Endothelial cell of hepatic sinusoid (primary cell): ENCODE data around the gene SYNGR4.

Experiments
- in situ Hi-C: cut with HindIII; loops from 2 replicates; pipeline ENCODE4 v1.10.0; 2017; ENCODE audit warnings: low sequenced_read_pairs

Gene SYNGR4

DNA sequence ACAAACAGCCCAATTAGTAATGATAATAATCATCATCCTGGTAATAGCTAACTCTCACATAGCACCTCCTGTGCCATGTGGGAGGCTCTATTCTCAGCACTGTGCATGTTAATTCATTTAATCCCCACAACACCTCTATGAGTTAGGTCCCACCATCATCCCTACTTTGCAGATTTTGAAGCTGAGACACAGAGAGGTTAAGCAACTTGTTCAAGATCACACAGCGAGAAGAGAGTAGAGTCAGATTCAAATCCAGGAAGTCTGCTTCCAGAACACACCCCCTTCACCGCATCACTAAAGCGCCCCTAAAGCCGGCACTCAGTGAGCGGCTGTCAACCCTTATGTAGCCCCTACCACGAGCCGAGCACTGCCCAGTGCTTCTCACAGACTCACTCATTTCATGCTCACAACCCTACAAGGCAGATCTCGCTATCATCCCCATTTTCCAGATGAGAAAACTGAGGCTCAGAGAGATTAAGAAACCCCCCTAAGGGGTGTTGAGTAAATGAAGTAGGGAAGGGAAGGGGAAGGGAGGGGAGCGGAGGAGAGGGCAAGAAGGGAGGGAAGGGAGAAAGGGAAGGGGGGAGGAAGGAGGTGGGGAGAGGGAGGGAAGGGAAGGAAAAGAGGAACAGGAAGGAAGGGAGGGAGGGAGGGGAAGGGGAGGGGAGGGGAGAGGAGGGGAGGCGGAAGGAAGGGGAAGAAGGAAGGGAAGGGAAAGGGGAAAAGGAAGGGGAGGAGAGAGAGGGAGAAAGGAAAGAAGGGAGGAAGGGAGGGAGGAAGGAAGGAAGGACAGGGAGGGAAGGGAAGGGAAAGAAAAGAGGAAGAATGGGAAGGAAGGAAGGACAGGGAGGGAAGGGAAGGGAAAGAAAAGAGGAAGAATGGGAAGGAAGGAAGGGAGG is 22.4 kb upstream of the SYNGR4 start:
- in situ Hi-C loops = no loop called here

DNA sequence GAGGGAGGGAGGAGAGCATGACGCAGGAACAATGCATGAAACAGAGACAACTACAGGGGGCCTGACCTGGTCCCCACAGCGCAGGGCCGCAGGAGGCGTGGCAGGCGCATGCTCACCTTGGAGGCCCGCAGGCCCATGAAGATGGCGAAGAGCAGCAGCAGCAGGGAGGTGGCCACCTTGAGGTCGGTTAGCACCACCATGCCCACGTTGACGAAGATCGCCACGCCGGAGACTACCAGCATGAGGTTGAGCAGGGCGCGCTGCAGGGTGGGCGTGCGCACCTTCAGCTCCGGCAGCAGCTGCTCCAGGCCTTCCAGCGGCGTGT is 21.8 kb upstream of the SYNGR4 start:
- in situ Hi-C loops = no loop called here

DNA sequence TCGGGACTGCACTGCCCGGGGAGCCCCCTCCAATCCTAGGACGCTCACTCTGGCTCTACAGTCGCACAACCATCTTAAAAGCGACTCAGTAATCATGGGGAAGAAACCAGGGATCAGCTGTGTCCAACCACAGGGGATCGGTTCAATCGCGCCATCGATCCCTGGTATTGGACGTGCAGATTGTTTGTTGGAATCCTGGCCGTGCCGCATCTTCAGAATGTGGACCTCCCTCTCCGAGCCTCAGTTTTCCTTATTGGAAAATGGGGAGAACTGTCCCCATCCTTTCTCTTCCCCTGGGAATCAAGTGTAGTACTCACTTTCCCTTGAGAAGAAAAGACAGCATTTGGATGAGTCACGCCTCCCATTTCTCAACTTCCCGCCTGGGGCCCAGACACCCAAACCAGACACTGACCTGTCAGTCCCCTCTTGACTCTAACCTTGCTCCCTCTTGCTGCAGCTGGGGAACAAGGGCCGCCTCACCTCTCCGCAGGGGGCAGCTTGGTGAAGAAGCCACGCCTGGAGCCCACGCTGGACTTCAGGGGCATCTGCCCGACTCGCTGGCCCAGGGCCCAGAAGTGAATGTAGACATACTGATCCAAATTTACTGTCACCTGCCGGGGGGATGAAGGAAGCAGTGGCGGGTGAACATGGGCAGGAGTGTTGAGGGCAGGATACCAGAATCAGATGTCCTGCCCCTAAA is 21.2 kb upstream of the SYNGR4 start:
- in situ Hi-C loops = no loop called here

DNA sequence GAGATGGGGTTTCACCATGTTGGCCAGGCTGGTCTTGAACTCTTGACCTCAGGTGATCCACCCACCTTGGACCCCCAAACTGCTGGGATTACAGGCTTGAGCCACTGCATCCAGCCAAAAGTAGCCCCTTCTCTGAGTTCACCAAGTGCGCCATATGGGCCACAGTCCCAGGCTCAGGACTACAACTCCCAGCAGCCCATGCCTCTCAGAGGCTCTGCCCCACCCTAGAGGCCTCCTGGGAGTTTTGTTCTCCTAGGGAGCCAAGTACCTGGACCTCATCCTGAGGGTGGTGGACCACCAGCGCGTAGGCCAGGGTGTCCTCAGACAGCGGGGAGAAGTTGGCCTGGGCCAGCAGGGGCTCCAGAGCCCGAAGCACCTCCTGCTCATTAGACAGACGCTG is 19.3 kb upstream of the SYNGR4 start:
- in situ Hi-C loops = no loop called here

DNA sequence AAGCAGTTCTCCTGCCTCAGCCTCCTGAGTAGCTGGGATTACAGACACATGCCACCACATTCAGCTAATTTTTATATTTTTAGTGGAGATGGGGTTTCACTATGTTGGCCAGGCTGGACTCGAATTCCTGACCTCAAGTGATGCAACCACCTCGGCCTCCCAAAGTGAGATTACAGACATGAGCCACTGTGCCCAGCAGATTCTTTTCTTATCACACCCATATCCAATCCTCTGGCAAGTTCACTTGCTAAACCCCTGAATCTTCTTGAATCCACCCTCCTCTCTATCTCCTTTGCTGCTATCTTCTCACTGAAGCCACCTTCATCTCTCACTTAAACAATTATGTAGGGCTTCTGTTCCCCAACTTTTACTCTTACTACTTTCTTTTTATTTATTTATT is 18.0 kb upstream of the SYNGR4 start:
- in situ Hi-C loops = no loop called here

DNA sequence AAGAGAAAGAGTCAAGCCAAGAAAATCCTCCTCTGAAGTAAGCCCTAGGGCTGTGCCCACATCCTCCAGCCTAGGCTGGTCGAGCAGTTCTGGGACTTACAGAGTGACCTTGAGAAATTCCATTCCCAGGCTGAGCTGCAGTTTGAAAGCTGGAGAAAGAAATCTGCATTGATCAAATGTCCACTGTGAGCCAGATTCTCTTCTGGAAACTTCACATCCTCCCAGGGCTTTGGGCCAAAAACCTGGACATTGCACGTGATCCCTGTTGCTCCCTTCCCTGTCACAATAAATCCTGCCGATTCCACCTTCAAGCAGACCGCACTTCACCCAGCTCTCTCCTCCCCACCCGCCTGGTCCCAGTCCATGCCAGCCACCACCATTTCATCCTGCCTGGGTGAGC is 16.1 kb upstream of the SYNGR4 start:
- in situ Hi-C loops = no loop called here

DNA sequence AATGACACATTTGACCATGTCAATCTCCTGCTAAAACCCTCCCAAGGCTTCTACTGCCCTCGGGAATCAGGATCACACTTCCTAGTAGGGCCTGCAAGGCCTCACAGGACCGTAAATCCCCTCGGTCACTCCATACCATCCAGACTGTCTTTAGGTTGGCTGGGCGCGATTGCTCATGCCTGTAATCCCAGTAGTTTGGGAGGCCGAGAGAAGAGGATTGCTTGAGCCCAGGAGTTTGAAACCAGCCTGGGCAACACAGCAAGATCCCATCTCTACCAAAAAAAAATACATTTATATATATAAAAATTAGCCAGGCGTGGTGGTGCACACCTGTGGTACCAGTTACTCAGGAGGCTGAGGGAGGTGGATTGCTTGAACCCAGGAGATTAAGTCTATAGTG is 15.4 kb upstream of the SYNGR4 start:
- in situ Hi-C loops = no loop called here

DNA sequence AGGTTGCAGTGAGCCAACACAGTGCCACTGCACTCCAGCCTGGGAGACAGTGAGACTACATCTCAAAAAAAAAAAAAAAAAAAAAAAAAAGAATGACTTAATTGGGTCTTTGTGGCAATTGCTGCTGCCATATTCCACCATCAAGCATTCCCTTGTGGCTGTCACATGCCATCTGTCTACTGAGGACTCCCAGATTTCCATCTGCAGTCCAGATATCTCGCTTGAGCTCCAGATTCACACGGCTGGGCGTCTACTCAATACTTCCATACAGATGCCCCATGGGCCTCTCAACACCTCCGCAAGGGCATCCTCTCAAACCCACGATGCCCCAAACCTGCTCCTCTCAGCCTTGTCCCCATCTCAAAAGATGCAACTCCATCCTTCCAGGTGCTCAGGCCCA is 13.3 kb upstream of the SYNGR4 start:
- in situ Hi-C loops = no loop called here

DNA sequence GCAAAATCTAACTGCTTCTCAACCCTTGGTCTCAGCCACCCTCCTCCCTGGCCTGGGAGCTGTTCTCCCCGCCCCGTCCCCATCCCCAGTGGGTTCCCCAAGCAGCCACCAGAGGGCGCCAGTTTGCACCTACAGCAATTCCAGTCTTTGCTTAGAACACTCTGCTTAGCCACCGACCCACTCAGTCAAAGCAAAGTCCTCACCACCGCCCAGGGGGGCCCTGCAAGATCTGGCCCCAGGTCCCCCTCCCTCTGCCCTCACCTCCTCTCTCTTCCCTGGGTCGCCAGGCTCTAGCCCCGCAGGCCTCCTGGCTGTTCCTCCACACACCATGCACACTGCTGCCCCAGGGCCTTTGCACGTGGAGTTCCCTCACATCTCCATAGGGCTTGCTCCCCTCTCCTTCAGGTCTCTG is 12.8 kb upstream of the SYNGR4 start:
- in situ Hi-C loops = no loop called here

DNA sequence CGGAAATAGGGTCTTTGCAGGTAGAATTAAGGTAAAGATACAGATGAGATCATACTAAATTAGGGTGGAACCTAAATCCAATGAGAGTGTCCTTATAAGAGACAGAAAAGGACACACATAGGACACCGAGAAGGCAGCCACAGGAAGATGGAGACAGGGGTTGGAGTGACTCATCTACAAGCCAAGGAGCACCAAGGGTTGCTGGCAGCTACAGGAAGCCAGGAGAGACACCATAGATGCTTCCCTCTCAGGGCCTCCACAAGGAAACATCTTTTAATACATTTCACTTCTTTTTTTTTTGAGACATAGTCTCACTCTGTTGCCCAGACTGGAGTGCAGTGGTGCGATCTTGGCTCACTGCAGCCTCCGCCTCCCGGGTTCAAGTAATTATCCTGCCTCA is 10.5 kb upstream of the SYNGR4 start:
- in situ Hi-C loops = no loop called here

DNA sequence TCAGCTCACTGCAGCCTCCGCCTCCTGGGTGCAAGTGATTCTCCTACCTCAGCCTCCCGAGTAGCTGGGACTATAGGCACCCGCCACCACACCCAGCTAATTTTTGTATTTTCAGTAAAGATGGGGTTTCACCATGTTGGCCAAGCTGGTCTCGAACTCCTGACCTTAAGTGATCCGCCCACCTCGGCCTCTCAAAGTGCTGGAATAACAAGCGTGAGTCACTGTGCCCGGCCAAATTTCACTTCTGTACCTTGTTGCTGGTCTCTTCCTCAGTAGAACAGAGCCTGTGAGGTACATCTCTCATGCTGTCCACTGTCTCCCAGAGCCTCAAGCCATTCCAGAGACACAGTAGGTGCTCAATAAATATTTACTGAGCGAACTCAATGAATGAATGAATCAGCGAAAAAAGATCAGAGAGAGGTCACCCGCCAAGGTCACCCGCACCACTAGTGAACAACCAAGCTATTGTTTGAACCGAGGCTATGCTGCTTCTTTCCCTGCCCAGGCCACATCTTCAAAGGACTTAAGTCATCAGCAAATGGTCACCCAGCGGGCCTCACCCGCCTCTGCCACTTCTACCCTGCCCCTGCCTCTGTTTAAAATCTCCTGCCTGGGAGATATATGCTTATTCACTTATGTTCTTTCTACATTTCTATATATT is 9.7 kb upstream of the SYNGR4 start:
- in situ Hi-C loops = no loop called here

DNA sequence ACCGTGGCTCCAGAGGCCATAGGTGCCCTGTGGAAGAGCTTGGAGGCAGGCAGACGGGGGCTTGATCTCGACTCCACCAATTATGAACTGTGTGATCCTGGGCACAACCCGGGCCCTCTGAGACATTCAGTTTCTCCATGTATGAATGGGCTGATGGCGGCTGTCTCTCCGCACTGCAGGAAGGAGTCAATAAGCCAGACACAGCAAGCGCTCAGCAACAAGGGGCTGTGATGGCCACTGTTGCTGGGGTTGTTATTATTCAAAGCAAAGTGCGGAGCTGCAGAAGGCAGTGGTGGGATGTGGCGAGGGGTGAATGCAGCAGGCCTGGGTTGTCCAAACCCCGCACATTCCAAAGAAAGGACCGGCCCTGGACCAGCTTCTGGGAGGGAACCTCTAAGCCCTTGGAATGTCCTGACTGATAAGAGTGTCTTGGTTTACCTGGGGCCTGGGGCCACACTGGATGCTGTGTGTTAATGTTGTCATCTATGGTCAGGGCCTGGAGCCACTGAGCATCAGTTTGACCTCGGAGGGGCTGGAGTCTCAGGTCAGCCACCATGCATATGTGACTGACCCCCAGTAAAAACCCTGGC is 8.7 kb upstream of the SYNGR4 start:
- in situ Hi-C loops = no loop called here

DNA sequence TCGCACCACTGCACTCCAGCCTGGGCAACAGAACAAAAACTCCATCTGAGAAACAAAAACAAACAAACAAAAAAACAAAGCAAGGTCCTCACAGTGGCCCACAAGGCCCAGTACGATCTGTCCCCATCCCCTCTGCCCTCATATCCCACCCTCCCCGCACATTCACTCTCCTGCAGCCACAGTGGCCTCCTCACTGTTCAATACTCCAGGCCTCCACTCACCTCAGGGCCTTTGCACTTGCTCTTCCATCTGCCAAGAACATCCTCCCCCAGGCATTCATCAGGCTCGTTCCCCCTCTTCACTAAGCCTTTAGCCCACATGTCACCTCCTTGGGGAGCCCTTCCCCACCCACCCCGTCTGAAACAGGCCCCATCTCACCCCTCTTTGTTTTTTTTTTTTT is 5.0 kb upstream of the SYNGR4 start:
- in situ Hi-C loops = no loop called here

DNA sequence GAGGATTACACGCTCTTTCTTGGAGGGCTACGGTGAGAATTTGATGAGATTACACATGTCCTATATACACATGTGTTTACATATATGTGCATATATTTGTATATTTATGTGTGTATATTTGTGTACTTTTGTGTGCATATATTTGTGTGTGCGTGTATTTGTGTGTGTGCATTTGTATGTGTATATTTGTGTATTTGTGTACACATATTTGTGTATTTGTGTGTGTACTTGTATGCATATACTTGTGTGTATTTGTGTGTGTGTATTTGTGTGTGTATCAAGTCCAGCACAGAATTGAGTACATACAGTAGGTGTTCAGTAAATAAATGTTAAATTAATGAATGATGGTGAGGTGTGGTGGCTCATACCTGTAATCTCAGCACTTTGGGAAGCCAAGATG is 2.3 kb upstream of the SYNGR4 start:
- in situ Hi-C loops = loop anchor here (5.0 kb wide), 1 partner anchor 40 kb away; no protein-coding TSS in a partner anchor

DNA sequence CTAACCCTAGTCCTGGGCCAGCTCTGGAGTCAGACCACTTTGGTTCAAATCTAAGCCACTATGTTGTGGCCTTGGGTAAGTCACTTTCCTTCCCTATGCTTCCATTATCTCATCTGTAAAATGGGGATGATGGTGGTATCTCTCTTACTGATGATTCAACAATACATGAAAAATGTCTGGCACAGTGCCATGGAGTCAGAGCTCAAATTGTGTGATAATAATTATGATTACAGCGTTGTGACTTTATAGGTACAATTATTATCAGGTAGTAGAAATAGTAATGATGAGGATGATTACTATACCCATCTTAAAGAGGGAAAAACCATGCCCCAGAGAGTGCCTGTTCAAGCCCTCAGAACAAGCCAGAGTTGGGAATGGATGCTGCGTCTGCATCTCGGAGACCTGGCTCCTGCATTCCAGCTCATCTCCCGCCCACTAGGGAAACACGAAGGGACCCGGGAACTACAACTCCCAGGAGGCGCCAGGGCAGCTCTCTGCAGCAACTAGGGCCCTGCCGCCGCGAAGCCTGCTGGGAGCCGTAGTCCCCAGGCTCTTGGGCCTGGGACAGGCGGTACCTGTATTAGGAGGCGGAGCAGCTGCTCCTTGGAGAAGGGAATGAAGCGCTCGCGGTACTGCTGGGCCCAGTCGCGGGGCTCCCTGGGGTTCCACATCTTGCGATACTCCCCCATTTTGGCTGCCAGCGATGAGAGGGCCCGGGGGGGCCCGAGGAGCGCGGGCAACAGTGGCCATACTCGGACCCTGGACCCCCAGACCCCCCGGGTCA is 1.3 kb upstream of the SYNGR4 start:
- in situ Hi-C loops = loop anchor here (5.0 kb wide), 1 partner anchor 39 kb away; no protein-coding TSS in a partner anchor

DNA sequence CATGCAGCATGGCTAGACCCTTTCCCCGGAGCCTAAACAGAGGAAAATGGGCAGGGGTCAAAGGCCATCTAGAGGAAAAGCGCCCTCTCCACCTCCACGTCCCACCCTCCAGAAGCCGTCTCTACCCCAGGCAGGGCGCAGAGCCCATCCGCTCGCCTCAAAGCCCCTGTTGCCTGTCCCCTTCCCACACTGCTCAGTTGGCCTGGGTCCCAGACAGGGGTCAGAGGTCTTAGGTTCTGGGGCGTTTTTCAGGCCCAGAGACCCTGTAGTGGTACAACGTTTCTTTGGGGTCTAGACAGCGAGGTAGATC is 712 bp upstream of the SYNGR4 start:
- in situ Hi-C loops = loop anchor here (5.0 kb wide), 1 partner anchor 39 kb away; no protein-coding TSS in a partner anchor

DNA sequence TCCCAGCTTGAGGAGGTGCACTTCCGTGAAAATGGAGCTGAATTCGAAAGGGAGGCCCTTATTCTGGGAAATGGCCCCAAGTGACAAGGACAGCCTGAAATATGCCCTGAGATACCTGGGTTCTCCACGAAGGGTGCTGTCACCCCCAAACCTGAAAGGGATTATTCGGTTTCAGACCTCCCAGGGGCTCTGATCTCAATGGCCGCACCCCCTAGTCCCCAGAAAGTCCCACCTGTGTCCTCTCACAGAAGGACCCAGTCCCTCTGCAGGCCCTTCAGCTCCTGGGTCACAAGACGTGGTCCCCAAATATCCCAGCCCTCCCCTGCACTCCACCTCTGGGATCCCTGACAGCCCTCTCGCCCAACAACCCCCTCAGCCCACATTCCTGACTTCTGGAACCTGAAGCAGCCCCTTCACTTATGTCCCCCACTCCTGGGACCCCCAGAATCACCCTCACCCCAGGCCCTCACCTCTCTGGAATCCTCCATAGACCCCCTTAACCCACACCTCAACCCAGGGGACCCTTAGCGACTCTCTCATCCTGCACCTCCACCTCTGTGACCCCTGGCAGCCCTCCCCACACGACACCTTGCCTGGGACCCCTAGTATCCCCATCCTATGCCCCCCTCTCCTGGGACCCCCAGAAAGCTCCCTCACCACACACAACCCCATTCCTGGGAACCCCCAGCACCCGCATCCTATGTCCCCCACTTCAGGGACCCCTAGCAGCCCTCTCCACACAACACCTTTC is 606 bp downstream of the SYNGR4 start:
- in situ Hi-C loops = loop anchor here (5.0 kb wide), 2 partner anchors 32 to 38 kb away; no protein-coding TSS in a partner anchor

DNA sequence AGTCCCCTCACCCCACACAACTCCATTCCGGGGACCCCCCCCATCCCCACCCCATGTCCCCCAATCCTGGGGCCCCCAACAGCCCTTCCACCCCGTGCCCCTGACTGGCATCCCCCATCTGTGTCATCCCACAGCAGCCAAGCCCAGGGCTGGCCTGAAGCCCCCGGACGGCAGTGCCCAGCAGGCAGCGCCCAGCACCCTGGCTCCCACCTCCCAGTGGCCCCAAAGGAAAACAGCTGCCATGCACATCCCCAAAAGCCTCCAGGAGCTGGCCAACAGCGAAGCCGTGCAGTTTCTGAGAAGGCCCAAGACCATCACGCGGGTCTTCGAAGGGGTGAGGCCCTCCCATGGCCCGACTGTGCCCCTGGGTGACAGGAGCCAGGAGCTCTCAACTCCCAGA is 1.4 kb downstream of the SYNGR4 start:
- in situ Hi-C loops = loop anchor here (5.0 kb wide), 1 partner anchor 33 kb away; no protein-coding TSS in a partner anchor

DNA sequence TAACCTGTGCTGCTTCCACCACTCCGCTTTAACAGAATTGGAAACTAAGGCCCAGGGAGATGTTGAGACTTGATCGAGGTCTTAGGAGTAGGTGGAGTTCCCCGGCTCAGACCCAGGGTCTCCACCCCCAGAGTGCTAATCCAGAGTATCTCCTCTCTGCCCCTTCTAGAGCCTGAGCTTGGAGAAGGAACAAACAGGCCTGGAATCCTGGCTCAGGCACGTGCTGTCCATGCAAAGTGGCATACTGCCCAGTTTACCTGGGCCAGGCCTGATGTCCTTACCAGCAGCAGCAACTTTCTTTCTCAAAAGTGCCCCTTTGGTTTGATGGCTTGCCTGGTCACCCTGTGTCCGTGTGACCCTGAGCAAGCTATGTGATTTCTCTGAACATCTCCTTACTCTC is 3.7 kb downstream of the SYNGR4 start:
- in situ Hi-C loops = loop anchor here (5.0 kb wide), 1 partner anchor 36 kb away; no protein-coding TSS in a partner anchor

DNA sequence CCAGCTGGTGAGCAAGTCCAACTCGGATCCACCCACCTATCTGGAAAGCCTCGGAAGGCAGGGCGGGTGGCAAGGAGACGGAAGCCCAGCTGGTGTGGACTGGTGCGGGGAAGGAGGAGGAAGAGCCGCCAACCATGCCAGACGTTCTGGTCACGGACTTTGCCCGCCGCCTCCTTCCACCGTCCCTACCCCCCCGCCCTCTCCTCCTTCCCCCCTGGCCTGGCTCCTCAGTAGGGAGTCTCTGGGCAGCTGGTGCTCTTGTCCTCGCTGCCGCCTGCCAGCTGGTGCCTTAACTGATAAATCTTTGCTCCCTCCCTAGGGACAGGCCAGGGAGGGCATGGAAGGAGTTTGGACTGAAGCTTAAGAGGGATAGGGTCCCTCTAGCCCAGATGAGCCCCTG is 4.8 kb downstream of the SYNGR4 start:
- in situ Hi-C loops = loop anchor here (5.0 kb wide), 1 partner anchor 37 kb away; no protein-coding TSS in a partner anchor
